GM12878 (cell line): ENCODE results near the gene ORAI3. TPM values are rescaled to one million over a fixed set of nuclear protein-coding genes. Genes with fewer than 3 reads are reported as not detected.

Experiments
- BCL3 ChIP-seq: IDR thresholded peaks from 2 replicates; pipeline ENCODE4 v1.6.1; 2011; ENCODE audit warnings: borderline replicate concordance, low read depth, mild to moderate bottlenecking, moderate library complexity, low read length; ENCODE audit not compliant: insufficient read depth, poor library complexity, severe bottlenecking
- BRCA1 ChIP-seq: IDR thresholded peaks from 2 replicates; pipeline ENCODE4 v1.6.1; 2011; ENCODE audit warnings: low read depth, low read length, improper control_type of control experiment
- CEBPZ ChIP-seq: fragments of 150-350 bp; IDR thresholded peaks from 2 replicates; pipeline ENCODE4 v1.6.1; 2016; ENCODE audit warnings: low read depth, low read length
- CREM ChIP-seq: IDR thresholded peaks from 2 replicates; pipeline ENCODE4 v1.6.1; 2014; ENCODE audit warnings: antibody characterized with exemption, low read depth
- CUX1 ChIP-seq: IDR thresholded peaks from 2 replicates; pipeline ENCODE4 v1.6.1; 2012; ENCODE audit warnings: improper control_type of control experiment, low read depth, low read length; ENCODE audit not compliant: insufficient replicate concordance
- EGR1 ChIP-seq, 2 experiments: IDR thresholded peaks; 1 replicate in 1 of 2; 2 replicates in 1 of 2; pipeline ENCODE4 v1.6.1; 2011 to 2012; ENCODE audit warnings: low read depth in 2 of 2, low read length in 2 of 2, borderline replicate concordance in 1 of 2, mild to moderate bottlenecking in 1 of 2, moderate library complexity in 1 of 2
- ELK1 ChIP-seq: IDR thresholded peaks from 2 replicates; pipeline ENCODE4 v1.6.1; 2012; ENCODE audit warnings: low read depth, low read length, improper control_type of control experiment
- MEF2A ChIP-seq: IDR thresholded peaks from 2 replicates; pipeline ENCODE4 v1.6.1; 2011; ENCODE audit warnings: low read depth, mild to moderate bottlenecking, low read length, moderate library complexity; ENCODE audit not compliant: insufficient read depth
- MEF2B ChIP-seq: fragments of 450-650 bp; IDR thresholded peaks from 2 replicates; pipeline ENCODE4 v1.6.1; 2018; ENCODE audit warnings: mild to moderate bottlenecking, moderate library complexity; ENCODE audit not compliant: partially characterized antibody, poor library complexity, severe bottlenecking
- MYB ChIP-seq: fragments of 150-350 bp; IDR thresholded peaks from 2 replicates; pipeline ENCODE4 v1.6.1; 2014; ENCODE audit warnings: mild to moderate bottlenecking, low read depth, low read length, borderline replicate concordance
- MYC ChIP-seq: IDR thresholded peaks from 2 replicates; pipeline ENCODE4 v1.6.1; 2011; ENCODE audit warnings: mild to moderate bottlenecking, low read length, moderate library complexity, inconsistent platforms; ENCODE audit not compliant: insufficient read depth, insufficient replicate concordance, insufficient read length, severe bottlenecking
- NR2C1 ChIP-seq: fragments of 450-650 bp; IDR thresholded peaks from 2 replicates; pipeline ENCODE4 v1.6.1; 2017; ENCODE audit warnings: antibody characterized with exemption, mild to moderate bottlenecking, moderate library complexity
- RELA ChIP-seq: fragments of 450-650 bp; IDR thresholded peaks from 2 replicates; pipeline ENCODE4 v1.8.0; 2014; ENCODE audit warnings: borderline replicate concordance; ENCODE audit not compliant: partially characterized antibody
- SPI1 ChIP-seq: IDR thresholded peaks from 2 replicates; pipeline ENCODE4 v1.6.1; 2011; ENCODE audit warnings: low read depth, mild to moderate bottlenecking, low read length, moderate library complexity, borderline replicate concordance; ENCODE audit not compliant: insufficient read depth
- ZNF207 ChIP-seq: fragments of 450-650 bp; IDR thresholded peaks from 2 replicates; pipeline ENCODE4 v1.6.1; 2014; ENCODE audit warnings: antibody characterized with exemption, mild to moderate bottlenecking, borderline replicate concordance
- polyA plus RNA-seq, 11 experiments: library from polyadenylated mRNA; depleted of rRNA in 4 of 11; unstranded in 6 of 11; stranded (reverse) in 5 of 11; fragments of >200 nt; fragmentation: Nextera tagmentation in 4 of 11; fragmentation: Illumina TruSeq in 1 of 11; extraction: Ambion mirVana in 4 of 11; extraction: Trizol in 1 of 11; gene quantifications; 1 replicate in 1 of 11; 2 replicates in 10 of 11; pipeline versions ENCODE4 v1.2.1 to v1.2.3, GENCODE V29; 2011 to 2016; ENCODE audit warnings: inconsistent platforms in 2 of 11, missing spikeins in 2 of 11, low read depth in 1 of 11
- total RNA-seq, 4 experiments: library from RNA; depleted of rRNA in 3 of 4; stranded (reverse); fragments of >200 nt in 3 of 4; fragmentation: Illumina TruSeq in 1 of 4; extraction: Trizol in 1 of 4; gene quantifications; 2 replicates each; pipeline versions ENCODE4 v1.2.1 to v1.2.3, GENCODE V29; 2013 to 2021

ORAI3 gene
- total and polyA plus RNA-seq, 10 of the 15 experiments (the other 5 are each of a cell fraction or from before 2014, with no cell fraction given), result 3.4 to 21.9 (median 16.2) TPM

- TF ChIP-seq CUX1 (no peak), BCL3 (no peak), ELK1 (no peak), EGR1 (IDR thresholded peaks at IDR 0.05; ENCODE audit: borderline replicate concordance in 1 of 2, low read depth in 2 of 2, low read length in 2 of 2) (peak in 1 of 2 experiments; percentile 80; a peak in 1 of 3 replicates), NR2C1 (no peak), SPI1 (no peak), CEBPZ (no peak), ZNF207 (no peak), MYC (no peak), RELA (peak; percentile 37), MEF2B (no peak), BRCA1 (no peak), MYB (no peak), MEF2A (no peak), CREM (no peak)
Observed at GRCh38 chr16:30924076-30924912, 24.6 kb upstream of the ORAI3 start (continued).
